Measurements from ENCODE around the gene JAG2. TPM values are rescaled to one million over a fixed set of nuclear protein-coding genes. Genes with fewer than 3 reads are reported as not detected.

The JAG2 gene
- polyA plus RNA-seq, 2 donors = 18.7 to 32.4 TPM

DNA sequence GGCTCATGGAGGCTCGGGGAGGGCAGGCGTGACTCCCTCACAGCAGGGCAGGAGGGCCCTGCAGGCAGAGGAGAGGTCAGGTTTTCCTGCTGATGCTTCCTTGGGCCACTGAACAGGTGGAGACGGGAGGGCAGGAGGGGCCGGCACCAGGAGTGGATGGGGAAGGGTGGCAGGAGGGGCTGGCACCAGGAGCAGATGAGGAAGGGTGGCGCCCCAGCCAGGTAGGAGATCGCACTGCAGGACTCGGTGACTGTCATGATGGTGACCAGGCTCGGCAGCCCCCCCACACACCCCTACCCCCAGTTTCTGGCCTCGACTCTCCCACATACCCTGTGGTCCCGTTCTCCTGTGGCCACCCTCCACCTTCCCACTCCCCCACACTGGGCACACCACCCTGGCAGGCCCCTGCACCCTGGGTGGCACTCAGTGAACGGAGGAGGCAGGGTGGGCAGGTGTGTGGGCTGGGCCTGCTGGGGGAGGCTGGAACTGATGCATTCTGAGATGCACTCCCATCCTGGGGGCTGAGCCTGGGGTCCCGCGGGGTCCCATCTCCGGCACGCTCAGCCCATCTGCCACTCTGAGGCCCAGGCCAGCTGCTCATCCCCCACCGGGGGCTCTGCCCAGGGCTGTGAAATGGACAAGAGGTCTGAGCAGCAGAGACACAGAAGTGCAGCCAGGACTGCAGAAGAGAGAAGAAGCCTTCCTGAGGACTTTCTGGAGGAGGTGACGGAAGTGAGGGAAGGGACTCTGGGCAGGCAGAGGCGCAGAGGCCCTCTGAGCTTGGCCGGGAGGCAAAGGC, 9.7 kb upstream of the JAG2 start:
- 87% methylated on average over 19 of the region's 19 CpGs for WGBS, 2 donors
- Histone ChIP-seq H3K27ac (ENCODE audit: low read depth in 2 of 2, low read length in 1 of 2) (no peak overlapping the region), H3K9me3 (ENCODE audit: control insufficient read depth in 2 of 2, insufficient read depth in 1 of 2, low read depth in 1 of 2, low read length in 1 of 2) (no peaks in the 10 kb centered on the region), H3K4me3 (ENCODE audit: low read depth in 1 of 2, low read length in 2 of 2) (no peak overlapping the region), H3K36me3 (ENCODE audit: control insufficient read depth in 2 of 2, insufficient read depth in 2 of 2, low read length in 1 of 2) (no peaks in the 10 kb centered on the region), H3K27me3 (ENCODE audit: control insufficient read depth in 1 of 2, insufficient read depth in 2 of 2, low read length in 2 of 2) (no peaks in the 10 kb centered on the region), H3K4me1 (ENCODE audit: control insufficient read depth in 2 of 2, insufficient read depth in 2 of 2, low read length in 1 of 2) (peaks cover 5 to 28% of the 10 kb centered on the region in 2 donors)

- Histone ChIP-seq H3K36me3 (ENCODE audit: control insufficient read depth in 2 of 2, insufficient read depth in 2 of 2, low read length in 1 of 2) (no peaks in the 10 kb centered on the region), H3K4me3 (ENCODE audit: low read depth in 1 of 2, low read length in 2 of 2) (no peak overlapping the region), H3K4me1 (ENCODE audit: control insufficient read depth in 2 of 2, insufficient read depth in 2 of 2, low read length in 1 of 2) (peaks cover 5 to 24% of the 10 kb centered on the region in 2 donors), H3K27me3 (ENCODE audit: control insufficient read depth in 1 of 2, insufficient read depth in 2 of 2, low read length in 2 of 2) (no peaks in the 10 kb centered on the region), H3K9me3 (ENCODE audit: control insufficient read depth in 2 of 2, insufficient read depth in 1 of 2, low read depth in 1 of 2, low read length in 1 of 2) (no peaks in the 10 kb centered on the region), H3K27ac (ENCODE audit: low read depth in 2 of 2, low read length in 1 of 2) (no peak overlapping the region)
- 72 to 79% methylated on average over 11 of the region's 11 CpGs for WGBS, 2 donors
These were observed 8.5 kb upstream of the JAG2 start for GRCh38 chr14:105177082-105177481.

GRCh38 chr14:105176513-105176912, 7.9 kb upstream of the JAG2 start:
- no peak overlapping the region for H3K4me3 ChIP-seq (ENCODE audit: low read depth in 1 of 2, low read length in 2 of 2)
- no peak overlapping the region for H3K27ac ChIP-seq (ENCODE audit: low read depth in 2 of 2, low read length in 1 of 2)
- H3K36me3 ChIP-seq (ENCODE audit: control insufficient read depth in 2 of 2, insufficient read depth in 2 of 2, low read length in 1 of 2) = no peaks in the 10 kb centered on the region
- H3K9me3 ChIP-seq (ENCODE audit: control insufficient read depth in 2 of 2, insufficient read depth in 1 of 2, low read depth in 1 of 2, low read length in 1 of 2) = no peaks in the 10 kb centered on the region
- 71 to 85% methylated on average over 15 of the region's 15 CpGs for WGBS, 2 donors
- peaks cover 5 to 21% of the 10 kb centered on the region in 2 donors for H3K4me1 ChIP-seq (ENCODE audit: control insufficient read depth in 2 of 2, insufficient read depth in 2 of 2, low read length in 1 of 2)
- H3K27me3 ChIP-seq (ENCODE audit: control insufficient read depth in 1 of 2, insufficient read depth in 2 of 2, low read length in 2 of 2) = no peaks in the 10 kb centered on the region

GRCh38 chr14:105173901-105174894, 5.6 kb upstream of the JAG2 start:
- H3K27ac ChIP-seq (ENCODE audit: low read depth in 2 of 2, low read length in 1 of 2) = peak overlapping the region in 1 of 2 donors; percentile 11
- no peak overlapping the region for H3K4me3 ChIP-seq (ENCODE audit: low read depth in 1 of 2, low read length in 2 of 2)
- peaks cover 3 to 17% of the 10 kb centered on the region in 2 donors for H3K4me1 ChIP-seq (ENCODE audit: control insufficient read depth in 2 of 2, insufficient read depth in 2 of 2, low read length in 1 of 2)
- no peaks in the 10 kb centered on the region for H3K27me3 ChIP-seq (ENCODE audit: control insufficient read depth in 1 of 2, insufficient read depth in 2 of 2, low read length in 2 of 2)
- H3K9me3 ChIP-seq (ENCODE audit: control insufficient read depth in 2 of 2, insufficient read depth in 1 of 2, low read depth in 1 of 2, low read length in 1 of 2) = no peaks in the 10 kb centered on the region
- WGBS, 2 donors = 51 to 56% methylated on average over 30 to 32 of the region's 32 CpGs
- no peaks in the 10 kb centered on the region for H3K36me3 ChIP-seq (ENCODE audit: control insufficient read depth in 2 of 2, insufficient read depth in 2 of 2, low read length in 1 of 2)

GRCh38 chr14:105173145-105173544, 4.6 kb upstream of the JAG2 start:
- no peaks in the 10 kb centered on the region for H3K27me3 ChIP-seq (ENCODE audit: control insufficient read depth in 1 of 2, insufficient read depth in 2 of 2, low read length in 2 of 2)
- 90% methylated on average over 13 of the region's 13 CpGs for WGBS, 2 donors
- no peaks in the 10 kb centered on the region for H3K36me3 ChIP-seq (ENCODE audit: control insufficient read depth in 2 of 2, insufficient read depth in 2 of 2, low read length in 1 of 2)

DNA sequence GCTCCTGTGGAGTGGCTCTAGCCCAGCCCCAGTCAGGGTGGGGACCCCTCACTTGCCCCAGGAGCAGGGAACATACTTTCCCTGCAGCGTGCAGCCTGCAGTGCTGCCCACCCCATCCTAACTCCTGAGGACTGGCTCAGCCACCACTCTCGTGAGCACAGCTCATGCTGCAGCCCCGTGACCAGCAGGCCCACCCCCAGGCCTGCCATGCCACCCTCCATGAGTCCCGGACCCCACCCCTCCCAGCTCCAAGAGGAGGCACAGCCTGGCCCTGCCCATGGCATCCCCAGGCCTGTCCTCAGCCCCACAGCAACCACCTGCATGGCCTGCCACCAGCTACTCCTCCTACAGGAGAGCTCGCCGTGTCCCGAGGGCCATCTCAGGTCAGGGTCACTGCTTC, 3.9 kb upstream of the JAG2 start:
- 60 to 76% methylated on average over 7 of the region's 7 CpGs for WGBS, 2 donors
- no peaks in the 10 kb centered on the region for H3K27me3 ChIP-seq (ENCODE audit: control insufficient read depth in 1 of 2, insufficient read depth in 2 of 2, low read length in 2 of 2)

More at GRCh38 chr14:105173145-105173544, 4.6 kb upstream of the JAG2 start:
- Histone ChIP-seq H3K27ac (ENCODE audit: low read depth in 2 of 2, low read length in 1 of 2) (no peak overlapping the region), H3K4me3 (ENCODE audit: low read depth in 1 of 2, low read length in 2 of 2) (no peak overlapping the region), H3K9me3 (ENCODE audit: control insufficient read depth in 2 of 2, insufficient read depth in 1 of 2, low read depth in 1 of 2, low read length in 1 of 2) (no peaks in the 10 kb centered on the region), H3K4me1 (ENCODE audit: control insufficient read depth in 2 of 2, insufficient read depth in 2 of 2, low read length in 1 of 2) (peaks cover 3 to 19% of the 10 kb centered on the region in 2 donors)

DNA sequence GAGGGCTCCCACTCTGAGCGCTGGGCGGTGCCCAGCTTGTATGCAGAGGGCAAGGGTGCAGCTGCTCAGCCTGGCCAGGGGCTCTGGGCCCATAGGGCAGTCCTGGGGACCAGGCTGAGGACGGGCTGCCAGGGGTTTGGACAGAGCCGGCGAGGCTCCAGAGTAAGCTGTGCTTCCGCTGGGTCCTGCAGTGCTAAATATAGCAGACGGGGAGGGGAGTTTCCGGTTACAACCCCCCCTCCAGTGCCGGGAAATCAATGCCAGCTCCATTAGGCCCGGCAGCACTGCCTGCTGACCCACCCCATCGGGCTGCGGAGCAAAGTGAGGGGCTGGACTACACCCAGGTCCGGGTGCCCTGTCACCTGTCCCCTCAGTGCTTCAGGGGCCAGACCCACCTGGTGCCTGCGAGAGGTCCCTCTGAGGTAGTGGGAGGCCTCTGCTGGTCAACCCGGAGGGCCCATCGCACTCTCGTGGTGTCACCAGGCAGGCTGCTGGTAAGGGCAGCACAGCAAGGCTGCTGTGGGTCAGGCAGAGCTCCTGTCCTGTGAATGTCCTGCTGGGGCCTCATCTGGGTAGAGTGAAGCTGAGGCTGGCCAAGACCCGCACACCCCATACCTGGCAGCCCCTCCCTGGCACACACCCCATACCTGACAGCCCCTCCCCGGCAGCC, 2.6 kb upstream of the JAG2 start:
- H3K9me3 ChIP-seq (ENCODE audit: control insufficient read depth in 2 of 2, insufficient read depth in 1 of 2, low read depth in 1 of 2, low read length in 1 of 2) = peaks cover 0 to 2% of the 10 kb centered on the region in 2 donors
- no peaks in the 10 kb centered on the region for H3K36me3 ChIP-seq (ENCODE audit: control insufficient read depth in 2 of 2, insufficient read depth in 2 of 2, low read length in 1 of 2)
- peaks cover 15 to 34% of the 10 kb centered on the region in 2 donors for H3K4me1 ChIP-seq (ENCODE audit: control insufficient read depth in 2 of 2, insufficient read depth in 2 of 2, low read length in 1 of 2)
- H3K27me3 ChIP-seq (ENCODE audit: control insufficient read depth in 1 of 2, insufficient read depth in 2 of 2, low read length in 2 of 2) = no peaks in the 10 kb centered on the region
- no peak overlapping the region for H3K27ac ChIP-seq (ENCODE audit: low read depth in 2 of 2, low read length in 1 of 2)
- 32 to 48% methylated on average over 17 to 19 of the region's 19 CpGs for WGBS, 2 donors
- H3K4me3 ChIP-seq (ENCODE audit: low read depth in 1 of 2, low read length in 2 of 2) = no peak overlapping the region

More for the DNA sequence above, 3.9 kb upstream of the JAG2 start:
- H3K27ac ChIP-seq (ENCODE audit: low read depth in 2 of 2, low read length in 1 of 2) = no peak overlapping the region
- H3K4me1 ChIP-seq (ENCODE audit: control insufficient read depth in 2 of 2, insufficient read depth in 2 of 2, low read length in 1 of 2) = peaks cover 8 to 23% of the 10 kb centered on the region in 2 donors
- H3K9me3 ChIP-seq (ENCODE audit: control insufficient read depth in 2 of 2, insufficient read depth in 1 of 2, low read depth in 1 of 2, low read length in 1 of 2) = no peaks in the 10 kb centered on the region
- no peaks in the 10 kb centered on the region for H3K36me3 ChIP-seq (ENCODE audit: control insufficient read depth in 2 of 2, insufficient read depth in 2 of 2, low read length in 1 of 2)
- H3K4me3 ChIP-seq (ENCODE audit: low read depth in 1 of 2, low read length in 2 of 2) = no peak overlapping the region

DNA sequence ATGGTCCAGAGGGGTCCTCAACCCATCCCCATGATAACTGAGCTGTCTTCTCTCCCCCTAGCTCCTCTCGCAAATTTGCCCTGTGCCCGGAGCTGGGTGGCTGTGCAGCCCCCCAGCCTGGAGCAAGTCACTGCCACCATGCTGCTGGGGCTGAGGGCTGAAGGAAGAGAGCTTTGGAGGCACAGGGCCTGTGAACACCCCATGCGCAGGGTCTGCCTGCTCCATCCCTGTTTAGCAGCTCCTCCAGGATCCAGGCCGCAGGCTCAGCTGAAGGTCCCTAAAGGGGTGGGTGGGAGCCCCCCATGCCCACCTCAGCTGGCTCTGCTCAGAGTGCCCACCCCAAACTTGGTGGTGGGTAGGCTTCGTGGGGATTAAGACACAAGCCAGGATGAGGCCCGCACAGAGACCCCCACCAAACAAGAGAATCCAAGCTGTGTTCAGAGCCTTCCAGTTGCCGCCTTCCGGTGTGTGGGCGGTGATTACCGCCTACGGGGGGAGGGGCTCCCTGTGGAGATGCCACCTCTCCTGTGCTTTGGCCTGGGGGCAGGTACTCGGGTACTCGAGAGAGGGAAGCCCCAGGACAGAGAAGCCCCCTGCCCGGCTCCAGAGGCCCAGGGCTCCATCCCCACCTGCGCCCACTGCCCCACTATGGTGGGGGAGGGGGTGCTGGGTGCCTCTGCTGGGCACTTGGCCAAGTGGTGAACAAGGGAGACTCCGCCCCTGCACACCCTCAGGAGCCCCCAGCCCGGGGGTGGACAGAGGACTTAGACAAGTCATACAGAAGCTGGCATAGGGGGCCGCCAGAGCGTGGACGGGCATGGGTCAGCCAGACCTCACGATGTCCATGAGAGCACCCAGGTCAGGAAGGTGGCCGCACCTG, 1.4 kb upstream of the JAG2 start:
- H3K36me3 ChIP-seq (ENCODE audit: control insufficient read depth in 2 of 2, insufficient read depth in 2 of 2, low read length in 1 of 2) = no peaks in the 10 kb centered on the region
- no peaks in the 10 kb centered on the region for H3K27me3 ChIP-seq (ENCODE audit: control insufficient read depth in 1 of 2, insufficient read depth in 2 of 2, low read length in 2 of 2)
- no peak overlapping the region for H3K4me3 ChIP-seq (ENCODE audit: low read depth in 1 of 2, low read length in 2 of 2)
- H3K4me1 ChIP-seq (ENCODE audit: control insufficient read depth in 2 of 2, insufficient read depth in 2 of 2, low read length in 1 of 2) = peaks cover 15 to 33% of the 10 kb centered on the region in 2 donors
- WGBS, 2 donors = 71 to 81% methylated on average over 21 to 22 of the region's 22 CpGs
- peaks cover 0 to 2% of the 10 kb centered on the region in 2 donors for H3K9me3 ChIP-seq (ENCODE audit: control insufficient read depth in 2 of 2, insufficient read depth in 1 of 2, low read depth in 1 of 2, low read length in 1 of 2)
- no peak overlapping the region for H3K27ac ChIP-seq (ENCODE audit: low read depth in 2 of 2, low read length in 1 of 2)
